Lung (tissue), 12 donors: ENCODE measurements around the gene SIDT2. TPM values are rescaled to one million over a fixed set of nuclear protein-coding genes. Genes with fewer than 3 reads are reported as not detected.
"Not testable (repeated sequence)": the region's sequence is repeated elsewhere in the genome, so short reads cannot be mapped to it uniquely, and the experiment has no call there.

Source experiments
- ATAC-seq: fragments of 200-7000 bp; cut with Tn5 transposase; one replicate; pipeline ENCODE4 v1.9.1; 2020; ENCODE audit warnings: moderate number of reproducible peaks; ENCODE audit not compliant: insufficient read depth, low FRiP score
- DNase-seq, 3 donors: peaks; one replicate each; pipeline ENCODE4 v3.0.0-alpha.2; 2013 to 2017
- H3K27ac ChIP-seq, 2 donors: one replicate each; pipeline ENCODE4 v1.5.1; 2013; ENCODE audit warnings: mild to moderate bottlenecking in 2 of 2, moderate library complexity in 2 of 2, control low read depth in 1 of 2, inconsistent platforms in 1 of 2, low read depth in 1 of 2, low read length in 1 of 2
- H3K27me3 ChIP-seq, 3 donors: one replicate each; pipeline ENCODE4 v1.5.1; 2013; ENCODE audit warnings: low read length in 2 of 3; ENCODE audit not compliant: control insufficient read depth in 3 of 3, insufficient read depth in 3 of 3
- H3K36me3 ChIP-seq, 4 donors: one replicate each; pipeline ENCODE4 v1.5.1; 2013; ENCODE audit warnings: low read length in 4 of 4, mild to moderate bottlenecking in 1 of 4, moderate library complexity in 1 of 4; ENCODE audit not compliant: control insufficient read depth in 4 of 4, insufficient read depth in 4 of 4
- H3K4me1 ChIP-seq, 5 donors: one replicate each; pipeline ENCODE4 v1.5.1; 2013; ENCODE audit warnings: low read length in 5 of 5, mild to moderate bottlenecking in 2 of 5, moderate library complexity in 1 of 5; ENCODE audit not compliant: control insufficient read depth in 5 of 5, insufficient read depth in 5 of 5
- H3K4me3 ChIP-seq: one replicate; pipeline ENCODE4 v1.5.1; 2013; ENCODE audit warnings: mild to moderate bottlenecking, control low read depth, moderate library complexity
- H3K9ac ChIP-seq, 2 donors: one replicate each; pipeline ENCODE4 v1.5.1; 2013; ENCODE audit warnings: low read length in 2 of 2, control low read depth in 1 of 2; ENCODE audit not compliant: insufficient read depth in 1 of 2
- H3K9me3 ChIP-seq, 4 donors: one replicate each; pipeline ENCODE4 v1.5.1; 2013; ENCODE audit warnings: low read length in 3 of 4, mild to moderate bottlenecking in 1 of 4, moderate library complexity in 1 of 4; ENCODE audit not compliant: control insufficient read depth in 4 of 4, insufficient read depth in 3 of 4
- CTCF ChIP-seq: IDR thresholded peaks from 2 replicates; pipeline ENCODE4 v1.5.1; 2012; ENCODE audit warnings: mild to moderate bottlenecking; ENCODE audit errors: control extremely low read depth, extremely low read depth
- WGBS, 2 donors: extraction: QIAGEN DNeasy Blood & Tissue Kit; methylation state at CpG; one replicate each; pipeline ENCODE4 v1.1.7; 2013; 5-methylcytosine and 5-hydroxymethylcytosine counted together
- polyA plus RNA-seq, 2 donors: library from polyadenylated mRNA; stranded (reverse); fragments of 200-250 nt; gene quantifications; one replicate each; pipeline ENCODE4 v1.2.1, GENCODE V29; 2013
- total RNA-seq, 2 donors: library from RNA; depleted of rRNA in 1 of 2; stranded (reverse); fragments of >200 nt in 1 of 2; gene quantifications; one replicate each; pipeline ENCODE4 v1.2.1, GENCODE V29; 2014 to 2021
- donor health status: control.
- donor health status: control.
- donor health status: Bipolar disorder and iron deficiency.
- donor health status: healthy.
- donor health status: DM: yes; HTN: yes; CAD: no.

SIDT2 gene
- total and polyA plus RNA-seq, 4 donors = 25.4 to 84.8 (median 38.4) TPM

GRCh38 chr11:117204283-117205080 lies 25.9 kb downstream of the SIDT2 start:
- TF ChIP-seq CTCF = no peak
- H3K9me3 ChIP-seq = no peaks in the 10 kb centered on the region
- H3K27ac ChIP-seq = peak overlapping the region in 1 of 2 donors; percentile 16
- peak in 2 of 3 donors; percentile 15 to 21 for DNase-seq
- peaks cover 0 to 15% (median 0%) of the 10 kb centered on the region in 5 donors for H3K4me1 ChIP-seq
- peaks cover 0 to 23% (median 2%) of the 10 kb centered on the region in 4 donors for H3K36me3 ChIP-seq
- 80 to 91% methylated on average over 16 to 17 of the region's 17 CpGs for WGBS, 2 donors
- no peak overlapping the region for H3K9ac ChIP-seq
- no peak overlapping the region for H3K4me3 ChIP-seq
- ATAC-seq = no peak
- H3K27me3 ChIP-seq = no peaks in the 10 kb centered on the region

GRCh38 chr11:117205211-117205818 lies 26.8 kb downstream of the SIDT2 start:
- ATAC-seq (no peak), DNase-seq (no peak)
- 90 to 96% methylated on average over 11 of the region's 11 CpGs for WGBS, 2 donors

GRCh38 chr11:117206111-117206510 lies 27.6 kb downstream of the SIDT2 start:
- not testable (repeated sequence) for H3K9ac ChIP-seq, ATAC-seq, H3K27ac ChIP-seq, DNase-seq, H3K9me3 ChIP-seq, H3K27me3 ChIP-seq, H3K4me3 ChIP-seq
- H3K36me3 ChIP-seq = peaks cover 0 to 25% (median 2%) of the 10 kb centered on the region in 4 donors
- H3K4me1 ChIP-seq = peaks cover 0 to 13% (median 0%) of the 10 kb centered on the region in 5 donors
- 90 to 91% methylated on average over 7 to 8 of the region's 8 CpGs for WGBS, 2 donors

More at GRCh38 chr11:117205211-117205818, 26.8 kb downstream of the SIDT2 start:
- H3K27ac ChIP-seq = peak overlapping the region; percentile 14 to 46
- TF ChIP-seq CTCF = no peak
- H3K9me3 ChIP-seq = no peaks in the 10 kb centered on the region
- no peaks in the 10 kb centered on the region for H3K27me3 ChIP-seq
- peaks cover 0 to 25% (median 2%) of the 10 kb centered on the region in 4 donors for H3K36me3 ChIP-seq
- H3K4me1 ChIP-seq = peaks cover 0 to 13% (median 0%) of the 10 kb centered on the region in 5 donors
- no peak overlapping the region for H3K4me3 ChIP-seq
- H3K9ac ChIP-seq = no peak overlapping the region

- not testable (repeated sequence) for ATAC-seq, H3K27me3 ChIP-seq, H3K4me3 ChIP-seq, H3K27ac ChIP-seq, H3K9ac ChIP-seq, DNase-seq, H3K9me3 ChIP-seq
- Histone ChIP-seq H3K36me3 (peaks cover 0 to 25% (median 2%) of the 10 kb centered on the region in 4 donors), H3K4me1 (peaks cover 0 to 13% (median 0%) of the 10 kb centered on the region in 5 donors)
- 84 to 100% methylated on average over 5 to 6 of the region's 11 CpGs for WGBS, 2 donors
Measured at GRCh38 chr11:117206859-117207258, 28.3 kb downstream of the SIDT2 start.

GRCh38 chr11:117207481-117207880 lies 28.9 kb downstream of the SIDT2 start:
- DNase-seq, H3K27ac ChIP-seq, ATAC-seq, H3K27me3 ChIP-seq, H3K4me3 ChIP-seq, H3K9ac ChIP-seq, H3K9me3 ChIP-seq: not testable (repeated sequence)
- Histone ChIP-seq H3K36me3 (peaks cover 0 to 25% (median 2%) of the 10 kb centered on the region in 4 donors), H3K4me1 (peaks cover 0 to 13% (median 0%) of the 10 kb centered on the region in 5 donors)
- 89 to 95% methylated on average over 5 of the region's 5 CpGs for WGBS, 2 donors

GRCh38 chr11:117208710-117209109 lies 30.2 kb downstream of the SIDT2 start:
- H3K27ac ChIP-seq, H3K4me3 ChIP-seq, H3K9ac ChIP-seq, H3K9me3 ChIP-seq, DNase-seq, H3K27me3 ChIP-seq, ATAC-seq: not testable (repeated sequence)
- H3K4me1 ChIP-seq = peaks cover 0 to 13% (median 0%) of the 10 kb centered on the region in 5 donors
- WGBS, 2 donors = 90 to 91% methylated on average over 9 of the region's 13 CpGs
- peaks cover 0 to 17% (median 3%) of the 10 kb centered on the region in 4 donors for H3K36me3 ChIP-seq
